HG02623 (cell line): ENCODE data around the gene RPTOR.

Source experiments
- ATAC-seq: cut with Tn5 transposase; IDR thresholded peaks from one replicate; pipeline ENCODE4 v1.9.1; 2021; ENCODE audit warnings: moderate library complexity; ENCODE audit not compliant: unreplicated experiment

Gene RPTOR

GRCh38 chr17:80902197-80902962 lies 357.7 kb downstream of the RPTOR start:
- ATAC-seq = no peak

GRCh38 chr17:80902963-80903611 lies 358.4 kb downstream of the RPTOR start:
- no peak for ATAC-seq

DNA sequence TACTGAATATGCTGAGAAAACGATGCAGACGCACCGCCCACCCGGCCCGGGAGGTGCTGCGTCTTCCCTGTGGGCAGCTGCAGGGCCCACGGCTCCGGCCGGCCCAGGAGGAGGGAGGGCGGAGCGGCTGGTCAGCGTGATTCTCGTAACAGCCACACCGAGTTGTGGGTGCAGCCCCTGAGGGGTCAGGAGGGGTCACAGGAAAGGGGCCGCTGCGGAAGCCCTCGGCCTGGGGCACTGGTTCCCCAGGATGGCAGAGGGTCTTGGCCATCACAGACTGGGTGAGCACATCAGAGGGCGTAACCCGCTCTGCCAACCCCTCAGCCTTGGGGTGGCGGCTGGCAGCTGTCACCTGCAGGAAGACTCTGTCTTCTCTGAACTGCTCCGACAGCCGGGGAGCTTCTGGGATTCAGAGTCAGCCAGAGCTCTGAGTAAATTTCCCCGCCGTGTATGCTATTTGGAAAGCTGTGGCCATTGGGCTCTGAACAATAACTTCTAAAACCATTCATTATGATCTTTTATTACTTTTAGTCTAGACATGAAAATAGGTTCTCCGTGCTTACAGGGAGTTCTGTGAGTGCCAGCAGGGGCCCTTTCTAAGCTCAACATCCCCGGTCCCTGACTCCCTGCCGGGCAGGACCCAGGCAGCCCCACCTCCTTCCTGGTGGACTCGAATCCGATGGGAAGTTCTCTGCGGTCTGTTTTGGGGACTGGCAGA lies 359.6 kb downstream of the RPTOR start:
- ATAC-seq = no peak

- ATAC-seq = no peak
Observed at GRCh38 chr17:80905586-80906230, 361.1 kb downstream of the RPTOR start.

GRCh38 chr17:80906364-80907259 lies 362.0 kb downstream of the RPTOR start:
- ATAC-seq = no peak

DNA sequence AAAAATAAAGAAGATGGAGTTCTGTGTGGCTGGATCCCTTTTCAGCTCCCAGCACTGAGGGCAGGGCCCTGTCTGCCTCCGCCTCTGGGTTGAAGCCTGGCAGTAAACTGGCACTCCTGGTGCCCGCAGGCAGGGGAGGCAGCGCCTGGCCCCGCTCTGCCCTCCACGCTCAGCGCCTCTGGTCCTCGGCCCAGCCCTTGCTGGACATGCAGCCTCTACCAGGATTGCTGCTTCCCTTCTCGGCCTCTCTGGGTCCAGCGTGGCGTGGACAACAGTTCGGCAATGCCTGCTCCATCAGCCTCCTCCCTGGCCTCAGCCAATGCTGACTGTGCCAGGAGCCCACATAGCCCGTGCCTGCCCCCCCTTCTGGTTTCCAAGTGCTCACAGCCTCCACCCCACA lies 362.6 kb downstream of the RPTOR start:
- ATAC-seq = no peak

- no peak for ATAC-seq
Observed at GRCh38 chr17:80908211-80908610, 363.6 kb downstream of the RPTOR start.

GRCh38 chr17:80908776-80909175 lies 364.1 kb downstream of the RPTOR start:
- ATAC-seq = no peak

GRCh38 chr17:80909635-80910034 lies 365.0 kb downstream of the RPTOR start:
- no peak for ATAC-seq

GRCh38 chr17:80910043-80910442 lies 365.4 kb downstream of the RPTOR start:
- no peak for ATAC-seq

GRCh38 chr17:80912476-80912875 lies 367.8 kb downstream of the RPTOR start:
- ATAC-seq = no peak

DNA sequence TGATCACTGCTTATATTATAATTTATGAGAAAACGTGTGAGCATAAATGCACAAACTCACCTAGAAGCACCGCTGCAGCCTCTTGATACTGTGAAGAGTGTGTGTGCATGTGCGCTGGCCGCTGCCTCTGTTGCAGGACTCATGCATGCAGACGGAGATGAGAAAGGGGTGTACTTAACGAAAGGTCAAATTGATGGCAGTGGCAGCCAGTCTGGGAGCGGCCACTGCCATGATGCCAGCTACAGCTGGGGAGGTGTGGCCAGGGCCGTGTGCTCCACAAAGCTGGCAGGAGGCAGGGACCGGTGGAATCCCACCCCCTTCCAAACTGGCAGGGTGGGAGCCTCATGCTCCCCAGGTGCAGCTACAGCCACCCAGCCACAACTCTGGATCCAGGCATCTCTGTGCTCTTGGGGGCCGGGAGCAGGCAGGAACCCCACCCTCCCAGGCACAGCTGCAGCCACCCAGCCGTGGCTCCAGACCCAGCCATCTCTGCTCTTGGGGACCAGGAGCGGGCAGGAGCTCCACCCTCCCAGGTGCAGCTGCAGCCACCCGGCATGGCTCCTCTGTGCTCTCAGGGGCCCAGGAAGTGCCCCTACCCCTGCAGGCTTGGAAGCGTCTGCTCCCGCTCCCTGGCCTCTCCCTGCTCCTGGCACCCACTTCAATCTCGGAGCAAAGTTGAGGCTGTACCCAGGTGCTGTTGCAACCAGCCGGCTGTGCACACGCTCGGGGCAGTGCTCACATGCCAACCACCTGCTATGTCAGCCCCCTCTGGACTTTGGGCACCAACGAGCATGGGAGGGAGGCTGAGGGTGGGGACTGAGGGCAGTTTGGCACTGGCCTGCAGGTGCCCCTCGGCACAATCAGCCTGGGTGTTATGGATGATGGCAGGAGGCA lies 369.5 kb downstream of the RPTOR start:
- ATAC-seq = no peak

- ATAC-seq = no peak
Observed at GRCh38 chr17:80916246-80916645, 371.6 kb downstream of the RPTOR start.

GRCh38 chr17:80917716-80918560 lies 373.3 kb downstream of the RPTOR start:
- ATAC-seq = no peak

DNA sequence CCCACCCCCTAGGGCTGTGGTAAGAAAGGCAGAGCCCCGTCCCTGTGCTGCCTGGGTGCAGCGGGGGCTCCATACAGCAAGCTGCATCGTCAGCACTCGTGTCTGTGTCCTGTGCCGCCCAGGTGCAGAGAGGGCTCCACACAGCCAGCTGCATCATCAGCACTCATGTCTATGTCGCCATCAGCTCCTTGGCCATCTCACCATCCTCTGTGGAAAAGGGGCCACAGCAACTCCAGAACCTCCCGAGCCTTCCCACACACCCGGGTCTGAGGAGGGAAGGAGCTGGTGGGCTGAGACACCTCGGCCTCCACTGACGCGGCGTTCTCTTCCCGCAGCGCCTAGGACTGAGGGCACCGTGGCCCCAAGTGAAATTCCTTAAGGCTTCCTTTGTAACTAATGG lies 374.1 kb downstream of the RPTOR start:
- ATAC-seq = no peak

DNA sequence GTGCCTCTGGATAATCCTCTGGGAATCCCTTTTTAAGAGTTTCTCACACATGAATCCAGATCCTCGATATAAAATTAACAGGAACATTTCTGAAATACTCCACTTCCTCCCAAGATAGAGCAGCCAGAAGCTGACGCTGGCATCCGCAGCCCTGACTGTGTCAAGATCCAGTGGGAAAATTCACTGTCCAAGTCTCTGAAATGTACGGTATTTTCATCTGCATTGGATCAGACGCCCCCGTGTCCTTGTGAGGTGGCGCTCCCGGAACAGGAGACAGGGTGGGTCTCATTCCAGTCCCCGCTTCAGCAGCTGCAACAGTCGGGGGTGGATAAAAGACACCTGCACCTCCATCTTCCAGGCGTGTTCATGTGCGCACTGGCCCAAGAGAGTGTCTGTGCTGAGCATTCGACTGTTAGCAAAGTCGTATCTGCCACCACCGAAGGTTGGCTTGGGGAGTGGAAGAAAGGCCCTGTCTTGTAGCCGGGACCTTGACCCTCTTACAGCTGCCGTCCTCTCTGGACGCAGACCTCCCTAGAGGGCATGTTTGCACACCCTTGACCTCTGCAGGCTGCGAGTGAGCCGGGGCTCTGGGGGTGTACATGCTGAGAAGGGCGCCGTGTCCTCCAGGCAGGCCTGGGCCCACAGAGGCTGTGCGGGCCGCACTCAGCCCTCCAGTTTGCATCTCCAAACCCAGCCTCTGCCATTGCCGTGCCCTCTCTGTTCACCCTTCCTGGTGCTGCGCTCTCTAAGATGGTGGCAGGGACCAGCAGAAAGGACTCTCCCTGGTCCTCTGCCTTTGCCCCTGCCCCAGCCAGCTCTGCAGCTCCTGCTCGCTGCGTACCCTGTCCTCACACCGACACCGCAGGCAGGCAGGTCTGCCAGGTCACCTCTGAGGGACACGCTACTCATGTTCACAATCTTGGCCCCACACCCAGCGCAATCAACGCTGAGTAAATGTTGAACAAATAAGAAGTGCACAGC lies 375.0 kb downstream of the RPTOR start:
- ATAC-seq = no peak

DNA sequence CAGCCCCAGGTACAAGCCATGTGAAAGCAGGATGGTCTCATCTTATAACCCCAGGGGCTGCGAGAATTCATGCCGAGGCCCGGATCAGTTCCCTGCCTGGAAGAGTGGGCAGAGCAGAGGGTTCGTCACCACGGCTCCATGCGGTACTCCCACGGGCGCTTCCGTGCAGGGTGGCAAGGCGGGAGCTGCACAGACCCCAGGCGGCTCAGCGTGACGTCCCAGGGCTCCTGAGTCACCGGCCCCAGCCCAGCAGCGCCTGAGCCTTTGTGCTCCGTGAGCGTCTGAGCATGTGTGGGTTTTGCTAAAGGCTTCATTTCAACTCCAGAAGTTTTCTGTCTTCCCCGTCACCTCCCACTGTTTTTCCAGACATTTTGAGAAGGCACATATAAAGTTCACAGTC lies 375.8 kb downstream of the RPTOR start:
- ATAC-seq = no peak
